Neural cell (in vitro differentiated cells): ENCODE measurements around the gene OLIG2. TPM values are rescaled to one million over a fixed set of nuclear protein-coding genes. Genes with fewer than 3 reads are reported as not detected.

ENCODE experiments used
- H2AFZ ChIP-seq: fragments of 200-600, 300-800 bp; sonication (generic), shearing (Covaris generic); 2 replicates; pipeline ENCODE4 v1.6.0; 2014; ENCODE audit warnings: low read depth, mild to moderate bottlenecking, antibody characterized with exemption, low read length, moderate library complexity
- H3F3A ChIP-seq: fragments of 200-600 bp; shearing (Covaris generic); 2 replicates; pipeline ENCODE4 v1.6.1; 2016; ENCODE audit warnings: mild to moderate bottlenecking, moderate library complexity, mixed read lengths, antibody characterized with exemption, low read length; ENCODE audit not compliant: insufficient read depth, poor library complexity, severe bottlenecking
- H3K27ac ChIP-seq: fragments of 200-600, 300-800 bp; sonication (generic), shearing (Covaris generic); 2 replicates; pipeline ENCODE4 v1.5.1; 2014; ENCODE audit warnings: mild to moderate bottlenecking, low read length, moderate library complexity
- H3K27me3 ChIP-seq: fragments of 300-800, 200-600 bp; sonication (generic), shearing (Covaris generic); 2 replicates; pipeline ENCODE4 v1.6.0; 2014; ENCODE audit warnings: mild to moderate bottlenecking, low read depth, low read length, moderate library complexity; ENCODE audit not compliant: insufficient read depth
- H3K36me3 ChIP-seq: fragments of 300-800, 200-600 bp; sonication (generic), shearing (Covaris generic); 2 replicates; pipeline ENCODE4 v1.5.1; 2014; ENCODE audit warnings: mild to moderate bottlenecking, antibody characterized with exemption, low read length, moderate library complexity; ENCODE audit not compliant: insufficient read depth
- H3K4me2 ChIP-seq: fragments of 300-800, 200-600 bp; sonication (generic), shearing (Covaris generic); 2 replicates; pipeline ENCODE4 v1.6.0; 2014; ENCODE audit warnings: mild to moderate bottlenecking, low read length
- H3K4me3 ChIP-seq: fragments of 300-800, 200-600 bp; sonication (generic), shearing (Covaris generic); 2 replicates; pipeline ENCODE4 v1.5.1; 2014; ENCODE audit warnings: mild to moderate bottlenecking, low read length, moderate library complexity
- H3K79me2 ChIP-seq: fragments of 200-600 bp; shearing (Covaris generic); replicated peaks from 2 replicates; pipeline ENCODE4 v1.6.0; 2014; ENCODE audit warnings: mild to moderate bottlenecking, low read length, moderate library complexity; ENCODE audit not compliant: insufficient read depth
- H3K9ac ChIP-seq: fragments of 300-800, 200-600 bp; sonication (generic), shearing (Covaris generic); 2 replicates; pipeline ENCODE4 v1.6.1; 2016; ENCODE audit warnings: mild to moderate bottlenecking, low read length, mixed read lengths
- H3K9me2 ChIP-seq: fragments of 200-600 bp; shearing (Covaris generic); 2 replicates; pipeline ENCODE4 v1.6.1; 2016; ENCODE audit warnings: mild to moderate bottlenecking, low read length, mixed read lengths; ENCODE audit not compliant: insufficient read depth
- H3K9me3 ChIP-seq: fragments of 200-600, 300-800 bp; sonication (generic), shearing (Covaris generic); 2 replicates; pipeline ENCODE4 v1.6.1; 2016; ENCODE audit warnings: mild to moderate bottlenecking, mixed run types, low read length, moderate library complexity, mixed read lengths
- H4K20me1 ChIP-seq: fragments of 200-600 bp; shearing (Covaris generic); 2 replicates; pipeline ENCODE4 v1.6.1; 2016; ENCODE audit warnings: mild to moderate bottlenecking, mixed run types; ENCODE audit not compliant: insufficient read depth
- CTCF ChIP-seq: fragments of 450-650 bp; IDR thresholded peaks from 2 replicates; pipeline ENCODE4 v1.5.1; 2014; ENCODE audit warnings: antibody characterized with exemption, mild to moderate bottlenecking, moderate library complexity; ENCODE audit not compliant: poor library complexity, severe bottlenecking
- EP300 ChIP-seq: fragments of 450-650 bp; conservative IDR thresholded peaks from 2 replicates; pipeline ENCODE4 v1.6.1; 2014; ENCODE audit warnings: antibody characterized with exemption, mild to moderate bottlenecking, moderate library complexity; ENCODE audit not compliant: poor library complexity, severe bottlenecking
- EZH2 ChIP-seq: fragments of 200-600, 300-800 bp; shearing (Covaris generic), sonication (generic); IDR thresholded peaks from 2 replicates; pipeline ENCODE4 v1.6.1; 2014; ENCODE audit warnings: antibody characterized with exemption, low read length, borderline replicate concordance, mild to moderate bottlenecking; ENCODE audit not compliant: insufficient read depth, poor library complexity, severe bottlenecking
- MXI1 ChIP-seq: fragments of 450-650 bp; conservative IDR thresholded peaks from 2 replicates; pipeline ENCODE4 v1.6.1; 2014; ENCODE audit warnings: antibody characterized with exemption, mild to moderate bottlenecking; ENCODE audit not compliant: poor library complexity, severe bottlenecking
- POLR2AphosphoS5 ChIP-seq: IDR thresholded peaks from 2 replicates; pipeline ENCODE4 v1.6.1; 2012
- RAD21 ChIP-seq: fragments of 450-650 bp; conservative IDR thresholded peaks from 2 replicates; pipeline ENCODE4 v1.6.1; 2014; ENCODE audit warnings: antibody characterized with exemption, mild to moderate bottlenecking, moderate library complexity
- REST ChIP-seq: IDR thresholded peaks from 2 replicates; pipeline ENCODE4 v1.6.1; 2012; ENCODE audit warnings: borderline replicate concordance
- SMC3 ChIP-seq: fragments of 450-650 bp; conservative IDR thresholded peaks from 2 replicates; pipeline ENCODE4 v1.6.1; 2014; ENCODE audit warnings: antibody characterized with exemption, mild to moderate bottlenecking, moderate library complexity; ENCODE audit not compliant: poor library complexity
- TAF1 ChIP-seq: IDR thresholded peaks from 2 replicates; pipeline ENCODE4 v1.6.1; 2012; ENCODE audit warnings: low read depth
- polyA plus RNA-seq: library from polyadenylated mRNA; depleted of rRNA; stranded (reverse); fragments of >200 nt; gene quantifications from 2 replicates; pipeline ENCODE4 v1.2.3, GENCODE V29; 2014

OLIG2 gene
- polyA plus RNA-seq, 1 donor from 2014 or later = 0.90 TPM

- TF ChIP-seq EP300 (no peak), EZH2 (no peak), REST (no peak), RAD21 (no peak), MXI1 (no peak), TAF1 (no peak), POLR2AphosphoS5 (no peak), SMC3 (no peak), CTCF (no peak)
- no peak overlapping the region for H3K4me2 ChIP-seq
- H4K20me1 ChIP-seq = no peaks in the 10 kb centered on the region
- H3F3A ChIP-seq = no peaks in the 10 kb centered on the region
- no peaks in the 10 kb centered on the region for H3K9me2 ChIP-seq
- H3K79me2 ChIP-seq = no peaks in the 10 kb centered on the region
- H3K27ac ChIP-seq = no peak overlapping the region
- H3K9me3 ChIP-seq = no peaks in the 10 kb centered on the region
- peak overlapping the region; percentile 28 for H3K4me3 ChIP-seq
- H2AFZ ChIP-seq = no peak overlapping the region
- peaks cover 97% of the 10 kb centered on the region for H3K27me3 ChIP-seq
- H3K36me3 ChIP-seq = no peaks in the 10 kb centered on the region
- H3K9ac ChIP-seq = no peak overlapping the region
Measured at GRCh38 chr21:33023574-33024200, 2.0 kb upstream of the OLIG2 start.

GRCh38 chr21:33024201-33025103 lies 1.3 kb upstream of the OLIG2 start:
- Histone ChIP-seq H3K27ac (no peak overlapping the region), H3K27me3 (peaks cover 97% of the 10 kb centered on the region), H3K9me2 (no peaks in the 10 kb centered on the region)

More at GRCh38 chr21:33024201-33025103, 1.3 kb upstream of the OLIG2 start:
- H3F3A ChIP-seq = no peaks in the 10 kb centered on the region
- no peaks in the 10 kb centered on the region for H3K9me3 ChIP-seq
- no peaks in the 10 kb centered on the region for H3K79me2 ChIP-seq
- H2AFZ ChIP-seq = no peak overlapping the region
- H3K4me2 ChIP-seq = no peak overlapping the region
- TF ChIP-seq POLR2AphosphoS5 = peak; percentile 52
- TF ChIP-seq RAD21 = no peak
- no peak for TF ChIP-seq TAF1
- peak; percentile 17 for TF ChIP-seq EZH2
- H3K4me3 ChIP-seq = peak overlapping the region; percentile 62
- H3K9ac ChIP-seq = no peak overlapping the region
- no peaks in the 10 kb centered on the region for H4K20me1 ChIP-seq
- no peaks in the 10 kb centered on the region for H3K36me3 ChIP-seq
